22Rv1 (cell line): ENCODE results near the gene ATP2B3.

Experiments used
- H3K27ac ChIP-seq: fragments of 450-650 bp; 2 replicates; pipeline ENCODE4 v1.5.1; 2017
- CTCF ChIP-seq: fragments of 450-650 bp; IDR thresholded peaks from 2 replicates; pipeline ENCODE4 v1.5.1; 2017; ENCODE audit warnings: mild to moderate bottlenecking
- ZFX ChIP-seq: fragments of 450-650 bp; IDR thresholded peaks from 2 replicates; pipeline ENCODE4 v1.6.1; 2017; ENCODE audit warnings: antibody characterized with exemption, borderline replicate concordance

Gene ATP2B3

GRCh38 chrX:153517423-153517822 is at the start of gene ATP2B3:
Gene ATP2B3, plus strand, starts transcription at chrX:153517642. Its CDS starts 18,606 bp downstream, at chrX:153536248.
- no peak within 1 kb of the TSS for H3K27ac ChIP-seq
- TF ChIP-seq ZFX: no peak
- no peak for TF ChIP-seq CTCF

DNA sequence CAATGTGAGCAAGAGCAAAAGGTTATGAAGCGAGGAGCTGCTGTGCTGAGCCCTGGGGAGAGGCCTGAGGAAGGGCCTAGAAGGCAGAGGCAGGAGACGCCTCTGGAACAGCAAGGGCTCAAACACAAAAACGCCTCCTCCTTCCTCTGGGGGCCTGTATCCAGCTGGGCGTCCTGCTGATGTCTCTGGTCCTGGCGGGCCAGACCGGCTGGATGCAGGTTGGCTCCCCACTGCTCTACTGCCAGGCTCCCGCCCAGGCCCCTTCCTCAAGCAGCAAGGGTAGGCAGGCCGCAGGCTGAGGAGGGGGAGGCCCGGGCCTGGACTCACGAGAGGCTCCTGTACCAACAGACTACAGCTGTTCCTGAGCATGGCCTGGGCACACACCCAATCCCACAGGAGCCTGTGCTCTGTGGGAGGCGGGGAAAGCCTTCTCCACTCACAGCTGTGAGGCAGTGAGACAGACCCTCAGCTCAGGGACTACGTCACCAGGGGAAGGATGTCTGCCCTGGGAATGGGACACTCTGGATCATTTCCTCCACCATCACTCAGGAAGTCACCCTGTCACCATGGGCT is 49.3 kb upstream of the ATP2B3 start:
- no peak overlapping the region for H3K27ac ChIP-seq
- TF ChIP-seq ZFX (no peak), CTCF (no peak)

- TF ChIP-seq ZFX (no peak), CTCF (no peak)
- 0 out of 2 replicates have a peak overlapping the region, but pooled peaks have one; percentile 36 for H3K27ac ChIP-seq
Measured at GRCh38 chrX:153469811-153470410, 47.5 kb upstream of the ATP2B3 start.

DNA sequence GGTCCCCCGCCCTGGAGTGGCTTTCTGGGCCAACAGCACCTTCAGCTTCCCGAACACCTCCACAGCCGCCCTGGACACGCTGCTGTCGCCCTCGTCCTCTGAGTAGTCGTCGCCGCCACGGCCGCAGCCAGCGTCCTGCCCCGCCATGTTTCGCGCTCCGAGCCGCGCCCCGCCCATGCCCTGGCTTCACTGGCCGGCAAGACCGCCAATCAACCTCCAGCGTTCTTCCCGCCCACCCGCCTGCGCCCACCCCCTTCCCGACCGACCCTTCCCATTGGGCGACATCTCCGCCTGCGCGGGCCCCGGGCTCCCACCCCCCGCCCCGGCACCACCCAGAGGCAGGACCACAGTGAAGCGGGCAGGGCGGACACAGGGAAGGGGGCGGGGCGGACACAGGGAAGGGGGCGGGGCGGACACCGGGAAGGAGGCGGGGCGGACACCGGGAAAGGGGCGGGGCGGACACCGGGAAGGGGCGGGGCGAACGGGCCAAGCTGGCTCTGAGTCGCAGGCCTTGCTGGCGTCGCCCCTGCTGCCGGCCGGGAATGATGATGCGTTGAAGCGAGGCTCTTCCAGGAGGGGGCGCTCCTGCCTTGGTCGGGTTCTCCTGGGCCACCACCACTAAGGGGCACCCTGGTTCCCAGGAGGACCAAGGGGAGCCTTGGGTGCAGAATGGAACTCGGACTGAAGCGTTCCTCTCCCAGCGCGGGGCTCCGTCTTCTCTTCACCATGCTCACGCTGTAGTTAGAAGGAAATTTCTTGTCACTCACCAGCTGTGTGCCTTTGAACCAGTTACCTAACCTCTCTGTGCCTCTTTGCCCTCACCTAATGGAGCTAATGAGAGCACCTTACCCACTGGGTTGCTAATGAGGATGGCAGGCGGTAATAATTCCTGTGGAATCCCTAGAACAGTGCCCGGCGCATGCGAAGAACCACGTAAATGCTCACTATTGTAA is 46.8 kb upstream of the ATP2B3 start, which contains the start of gene HAUS7:
TSS of gene HAUS7 (minus strand) at position 166 of the 953 bp plus-strand sequence. CDS start at position 147, 19 bp downstream.
- no peak for TF ChIP-seq ZFX
- peak; percentile 77 for TF ChIP-seq CTCF
- 0 out of 2 replicates have a peak within 1 kb of the TSS, but pooled peaks have one; percentile 36 for H3K27ac ChIP-seq

DNA sequence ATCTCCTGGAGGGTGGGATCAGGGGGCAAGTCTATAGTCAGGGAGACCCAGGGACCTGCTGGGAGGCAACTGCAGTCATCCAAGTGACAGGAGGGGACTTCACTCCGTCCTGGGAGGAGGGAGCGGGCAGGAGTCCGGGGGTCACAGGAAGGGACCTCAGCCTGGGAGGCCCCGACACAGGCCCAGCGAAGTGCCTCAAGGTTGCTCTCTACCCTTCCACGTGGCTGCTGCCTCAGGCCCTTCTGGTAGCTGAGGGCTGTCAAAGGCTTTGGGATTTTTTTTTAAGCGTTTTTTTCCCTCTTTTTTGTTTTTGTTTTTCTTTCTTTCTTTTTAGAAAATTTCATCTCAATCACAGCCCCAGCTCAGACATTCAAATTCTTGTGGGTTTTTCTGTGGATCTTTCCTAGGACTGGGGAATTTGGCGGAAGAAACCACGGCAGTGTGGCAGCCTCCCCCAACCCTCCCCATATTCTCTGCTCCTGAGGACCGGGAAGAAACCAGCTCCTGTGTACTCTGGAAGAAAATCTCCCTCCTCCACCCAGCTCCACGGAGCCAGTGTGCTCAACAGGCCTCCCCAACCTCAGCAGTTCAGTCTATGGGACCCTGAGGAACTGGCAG is 45.7 kb upstream of the ATP2B3 start:
- TF ChIP-seq ZFX (no peak), CTCF (no peak)
- H3K27ac ChIP-seq: no peak overlapping the region

- TF ChIP-seq ZFX (no peak), CTCF (no peak)
- no peak overlapping the region for H3K27ac ChIP-seq
Measured at GRCh38 chrX:153473126-153473525, 44.3 kb upstream of the ATP2B3 start.
